AG04450 (cell line): ENCODE data around the gene ST6GALNAC3. TPM values are rescaled to one million over a fixed set of nuclear protein-coding genes. Genes with fewer than 3 reads are reported as not detected.

Experiments used
- CTCF ChIA-PET: fragments of 300-600, 350-600 bp; formaldehyde crosslinking; extraction: SDS; loops from one replicate; lab custom pipeline; 2022; ENCODE audit warnings: antibody characterized with exemption, inconsistent platforms; lab: Charles Lee
- POLR2A ChIA-PET: fragments of 350-600 bp; formaldehyde crosslinking; extraction: SDS; loops from one replicate; lab custom pipeline; 2021; ENCODE audit warnings: antibody characterized with exemption, inconsistent platforms; lab: Yijun Ruan, JAX
- DNase-seq: peaks from one replicate; pipeline ENCODE4 v3.0.0-alpha.2; 2011; ENCODE audit warnings: low read depth, low spot score
- H3K27ac ChIP-seq: one replicate; pipeline ENCODE4 v1.5.1; 2012; ENCODE audit warnings: low read depth, low read length, control low read depth
- H3K27me3 ChIP-seq: one replicate; pipeline ENCODE4 v1.6.0; 2012; ENCODE audit warnings: low read length; ENCODE audit not compliant: control insufficient read depth, insufficient read depth
- H3K4me3 ChIP-seq: 2 replicates; pipeline ENCODE4 v1.5.1; 2011; ENCODE audit warnings: mild to moderate bottlenecking, low read depth, low read length, control low read depth
- H3K9me3 ChIP-seq: 2 replicates; pipeline ENCODE4 v1.5.1; 2012; ENCODE audit warnings: low read length; ENCODE audit not compliant: control insufficient read depth, insufficient read depth
- polyA plus RNA-seq: library from polyadenylated mRNA; depleted of rRNA; stranded (reverse); fragments of >200 nt; gene quantifications from 2 replicates; pipeline ENCODE4 v1.2.3, GENCODE V29; 2011
- TF ChIP-seq, protein P1 (sequence below): IDR thresholded peaks from 2 replicates; pipeline ENCODE4 v1.5.1; 2011; ENCODE audit warnings: low read depth, low read length, control low read depth, inconsistent platforms

The ST6GALNAC3 gene
- polyA plus RNA-seq, 1 experiment: 2.1 TPM

- no peaks in the 10 kb centered on the region for H3K27me3 ChIP-seq
- POLR2A ChIA-PET: no interaction called here
- no peaks in the 10 kb centered on the region for H3K9me3 ChIP-seq
- H3K27ac ChIP-seq: no peak overlapping the region
- no peak overlapping the region for H3K4me3 ChIP-seq
- TF ChIP-seq, protein P1, sequence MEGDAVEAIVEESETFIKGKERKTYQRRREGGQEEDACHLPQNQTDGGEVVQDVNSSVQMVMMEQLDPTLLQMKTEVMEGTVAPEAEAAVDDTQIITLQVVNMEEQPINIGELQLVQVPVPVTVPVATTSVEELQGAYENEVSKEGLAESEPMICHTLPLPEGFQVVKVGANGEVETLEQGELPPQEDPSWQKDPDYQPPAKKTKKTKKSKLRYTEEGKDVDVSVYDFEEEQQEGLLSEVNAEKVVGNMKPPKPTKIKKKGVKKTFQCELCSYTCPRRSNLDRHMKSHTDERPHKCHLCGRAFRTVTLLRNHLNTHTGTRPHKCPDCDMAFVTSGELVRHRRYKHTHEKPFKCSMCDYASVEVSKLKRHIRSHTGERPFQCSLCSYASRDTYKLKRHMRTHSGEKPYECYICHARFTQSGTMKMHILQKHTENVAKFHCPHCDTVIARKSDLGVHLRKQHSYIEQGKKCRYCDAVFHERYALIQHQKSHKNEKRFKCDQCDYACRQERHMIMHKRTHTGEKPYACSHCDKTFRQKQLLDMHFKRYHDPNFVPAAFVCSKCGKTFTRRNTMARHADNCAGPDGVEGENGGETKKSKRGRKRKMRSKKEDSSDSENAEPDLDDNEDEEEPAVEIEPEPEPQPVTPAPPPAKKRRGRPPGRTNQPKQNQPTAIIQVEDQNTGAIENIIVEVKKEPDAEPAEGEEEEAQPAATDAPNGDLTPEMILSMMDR: no peak
- no peak for DNase-seq
- CTCF ChIA-PET: no interaction called here
These were observed 432.8 kb downstream of the ST6GALNAC3 start for GRCh38 chr1:76507376-76507775.

- Histone ChIP-seq H3K27ac (no peak overlapping the region), H3K27me3 (no peaks in the 10 kb centered on the region), H3K9me3 (no peaks in the 10 kb centered on the region), H3K4me3 (no peak overlapping the region)
- POLR2A ChIA-PET: no interaction called here
- TF ChIP-seq, protein P1: no peak
- CTCF ChIA-PET: no interaction called here
- DNase-seq: no peak
These were observed 434.3 kb downstream of the ST6GALNAC3 start for GRCh38 chr1:76508871-76509270.

DNA sequence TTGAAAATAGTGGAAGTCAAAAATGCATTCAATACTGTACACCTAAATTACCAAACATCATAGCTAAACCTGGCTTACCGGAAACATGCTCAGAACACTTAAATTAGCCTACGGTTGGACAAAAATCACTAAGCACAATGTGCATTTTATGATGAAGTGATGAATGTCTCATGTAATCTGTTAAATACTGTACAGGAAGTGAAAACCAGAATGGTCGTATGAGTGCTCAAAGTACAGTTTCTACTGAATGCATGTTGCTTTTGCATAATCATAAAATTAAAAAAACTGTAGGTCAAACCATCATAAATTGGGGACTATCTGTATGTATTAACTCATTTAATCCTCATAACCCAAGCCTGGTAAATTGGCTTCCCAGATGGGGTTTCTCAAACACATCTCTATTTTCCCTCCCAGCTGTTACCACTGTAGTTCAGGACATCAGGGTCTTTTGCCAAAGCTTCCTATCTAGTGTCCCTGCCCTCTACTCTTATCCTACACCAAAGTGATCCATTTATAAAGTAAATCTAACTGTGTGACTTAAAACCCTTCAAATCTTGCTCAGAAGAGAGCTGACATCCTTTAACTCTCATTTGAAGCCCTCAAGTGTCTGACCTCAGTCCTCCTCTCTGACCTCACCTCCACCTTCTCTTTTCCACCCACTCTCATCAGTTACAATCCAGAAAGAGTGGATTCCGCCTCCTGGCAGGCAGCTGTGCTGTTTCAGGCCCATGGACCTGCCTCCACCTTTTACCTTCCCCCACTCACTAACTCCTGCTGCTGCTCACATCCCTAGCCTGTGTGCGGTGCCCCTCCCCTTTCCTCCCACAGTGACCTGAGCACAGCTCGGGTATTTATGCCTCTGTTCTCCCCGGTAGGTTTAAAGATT is 436.4 kb downstream of the ST6GALNAC3 start:
- H3K27ac ChIP-seq: no peak overlapping the region
- H3K4me3 ChIP-seq: no peak overlapping the region
- no peak for DNase-seq
- no peaks in the 10 kb centered on the region for H3K9me3 ChIP-seq
- H3K27me3 ChIP-seq: no peaks in the 10 kb centered on the region
- ChIA-PET CTCF (interaction anchor here (0.6 kb wide), 1 partner anchor 177 kb away, joined by 3 read pairs; no protein-coding TSS in a partner anchor), POLR2A (no interaction called here)
- TF ChIP-seq, protein P1: no peak

- no peaks in the 10 kb centered on the region for H3K9me3 ChIP-seq
- H3K4me3 ChIP-seq: no peak overlapping the region
- H3K27me3 ChIP-seq: no peaks in the 10 kb centered on the region
- CTCF ChIA-PET: no interaction called here
- POLR2A ChIA-PET: no interaction called here
- no peak overlapping the region for H3K27ac ChIP-seq
- DNase-seq: no peak
- TF ChIP-seq, protein P1: no peak
These were observed 437.1 kb downstream of the ST6GALNAC3 start for GRCh38 chr1:76511558-76512179.

- Histone ChIP-seq H3K9me3 (no peaks in the 10 kb centered on the region), H3K27ac (no peak overlapping the region), H3K27me3 (no peaks in the 10 kb centered on the region), H3K4me3 (no peak overlapping the region)
- TF ChIP-seq, protein P1: no peak
- DNase-seq: no peak
- CTCF ChIA-PET: interaction anchor here (0.6 kb wide), 1 partner anchor 9 kb away, joined by 3 read pairs; no protein-coding TSS in a partner anchor
- POLR2A ChIA-PET: no interaction called here
These were observed 456.4 kb downstream of the ST6GALNAC3 start for GRCh38 chr1:76530953-76531352.
